Cortex of kidney (tissue), 1 donor: Measurements from ENCODE around the gene TNNT3.
"Not testable (repeated sequence)": the region's sequence is repeated elsewhere in the genome, so short reads cannot be mapped to it uniquely, and the experiment has no call there.

ENCODE experiments used
- DNase-seq: peaks from one replicate; lab custom pipeline; 2025; lab: John Stamatoyannopoulos, UW

The TNNT3 gene

DNA sequence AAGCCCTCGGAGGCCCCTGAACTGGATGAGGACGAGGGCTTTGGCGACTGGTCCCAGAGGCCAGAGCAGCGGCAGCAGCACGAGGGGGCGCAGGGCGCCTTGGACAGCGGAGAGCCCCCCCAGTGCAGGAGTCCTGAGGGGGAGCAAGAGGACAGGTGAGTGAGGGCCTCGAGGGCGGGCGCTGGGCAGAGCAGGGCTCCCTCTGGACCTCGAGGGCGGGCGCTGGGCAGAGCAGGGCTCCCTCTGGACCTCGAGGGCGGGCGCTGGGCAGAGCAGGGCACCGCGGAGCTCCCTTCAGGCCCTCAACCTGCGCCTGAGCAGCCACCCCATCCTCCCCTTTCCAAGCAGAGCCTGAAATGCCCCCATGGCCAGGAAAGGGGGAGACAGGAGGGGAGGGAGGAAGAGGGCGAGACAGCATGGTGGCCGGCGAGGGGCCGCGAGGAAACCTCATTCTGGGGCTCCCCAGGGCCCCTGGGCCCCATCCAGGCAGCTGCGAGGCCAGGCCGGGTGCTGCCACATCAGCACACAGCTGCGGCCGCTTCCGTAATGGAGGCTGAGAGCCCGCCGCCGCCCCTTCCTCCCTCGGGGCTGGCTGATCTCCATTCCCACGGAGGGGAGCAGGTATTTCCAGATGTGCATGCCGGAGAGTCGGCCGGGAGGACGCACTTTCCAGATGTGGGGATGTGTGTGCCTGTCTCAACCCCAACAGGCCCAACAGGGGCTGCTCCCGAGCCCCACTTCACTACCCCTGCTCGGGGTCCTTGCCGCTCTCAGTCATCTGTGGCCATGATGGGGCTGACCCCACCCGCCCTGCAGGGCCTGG is 37.9 kb upstream of the TNNT3 start:
- DNase-seq, result no peak

DNA sequence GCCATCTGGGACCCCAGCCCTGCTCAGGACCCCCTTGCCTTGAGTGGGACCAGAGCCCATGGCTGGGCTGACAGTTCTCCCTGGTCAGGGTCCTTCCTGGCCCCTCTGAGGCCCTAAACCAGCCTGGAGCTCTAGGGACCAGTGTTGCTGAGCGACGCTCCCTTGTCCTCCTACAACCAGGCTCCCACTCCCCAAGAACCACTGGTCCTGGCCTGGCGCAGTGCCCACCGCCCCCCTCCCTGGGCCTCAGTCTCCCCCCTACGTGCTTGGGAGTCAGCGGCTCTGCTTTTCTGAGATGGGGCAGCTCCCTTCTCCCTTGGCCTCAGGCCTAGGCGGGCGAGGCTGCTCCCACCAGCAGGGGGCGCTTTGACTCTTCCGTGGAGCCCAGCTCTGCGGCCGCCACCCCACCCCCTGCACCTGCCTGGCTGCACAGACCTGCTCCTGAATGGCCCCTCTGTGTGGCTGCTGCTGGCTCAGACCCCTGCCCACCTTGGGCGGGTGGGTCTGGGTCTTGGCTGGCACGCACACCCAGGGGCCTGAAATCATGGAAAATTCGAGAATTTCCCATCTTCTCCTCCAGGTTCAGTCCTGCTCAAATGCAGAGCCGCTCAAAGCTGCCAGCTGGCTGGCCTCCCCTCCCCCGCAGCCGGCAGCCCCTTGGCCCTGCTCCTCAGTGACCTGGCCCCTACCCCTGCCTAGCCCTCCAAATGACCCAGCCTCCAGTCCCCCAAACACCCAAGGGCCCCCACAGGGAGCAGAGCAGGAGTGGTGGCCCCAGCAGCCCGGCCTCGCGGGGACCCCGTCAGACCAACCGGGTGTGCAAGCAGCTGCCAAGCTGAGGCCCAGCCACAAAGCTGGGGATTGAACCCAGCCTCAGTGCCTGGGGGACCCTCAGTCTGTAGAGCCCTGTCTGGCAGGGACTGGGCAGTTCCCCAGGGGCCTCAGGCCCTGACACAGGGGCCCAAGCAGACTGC is 37.0 kb upstream of the TNNT3 start:
- no peak for DNase-seq

DNA sequence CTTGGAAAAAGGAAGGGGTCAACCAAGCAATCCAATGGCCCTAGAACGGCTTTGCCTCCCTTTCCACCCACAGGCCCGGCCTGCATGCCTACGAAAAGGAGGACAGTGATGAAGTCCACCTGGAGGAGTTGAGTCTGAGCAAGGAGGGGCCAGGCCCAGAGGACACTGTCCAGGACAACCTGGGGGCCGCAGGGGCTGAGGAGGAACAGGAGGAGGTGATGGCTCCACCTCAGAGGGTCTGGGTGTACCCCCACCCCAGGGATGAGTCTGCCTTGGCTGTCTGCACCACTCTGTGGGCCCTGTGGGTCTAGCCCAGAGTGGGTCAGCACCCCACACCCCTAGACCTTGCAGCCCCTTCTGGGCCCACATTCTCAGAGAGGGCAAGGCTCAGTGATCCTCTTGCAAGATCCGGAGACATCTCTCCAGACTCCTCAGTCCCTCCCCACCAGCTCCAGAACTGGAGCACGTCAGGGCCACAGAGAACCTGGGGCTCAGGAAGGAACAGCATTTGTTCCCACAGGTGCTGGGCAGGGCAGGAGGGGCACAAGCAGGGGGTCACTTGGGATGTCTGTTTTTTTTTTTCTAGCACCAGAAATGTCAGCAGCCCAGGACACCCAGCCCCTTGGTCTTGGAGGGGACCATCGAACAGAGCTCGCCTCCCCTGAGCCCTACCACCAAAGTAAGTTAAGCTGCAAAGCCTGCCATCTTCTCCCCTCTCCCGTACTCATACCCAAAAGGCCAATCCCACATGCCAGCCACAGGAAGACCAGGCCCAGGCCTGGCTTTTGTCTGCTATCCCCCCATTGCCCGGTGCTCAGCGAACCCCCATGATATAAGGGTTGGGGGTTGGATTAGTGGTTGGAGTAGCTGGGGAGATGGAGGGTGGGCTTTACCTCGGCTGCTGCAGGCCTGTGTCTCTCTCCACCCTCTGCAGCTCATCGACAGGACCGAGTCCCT is 35.9 kb upstream of the TNNT3 start:
- no peak for DNase-seq

DNA sequence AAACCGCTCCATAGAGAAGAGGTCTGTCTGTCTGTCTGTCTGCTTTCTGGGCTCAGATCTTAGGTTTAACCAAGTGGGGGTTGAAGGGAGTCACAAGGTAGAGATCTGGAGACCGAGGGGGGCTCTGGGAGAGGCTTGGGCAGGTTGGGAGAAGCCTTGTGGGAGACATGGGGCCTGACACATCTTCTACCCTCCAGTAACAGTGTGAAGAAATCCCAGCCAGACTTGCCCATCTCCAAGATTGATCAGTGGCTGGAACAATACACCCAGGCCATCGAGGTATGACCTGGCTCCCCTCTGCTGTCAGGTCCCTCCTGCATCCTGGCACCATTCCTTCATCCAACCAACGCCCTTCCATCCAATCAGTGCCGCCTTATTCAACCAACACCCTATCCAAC is 35.2 kb upstream of the TNNT3 start:
- DNase-seq, result no peak

DNA sequence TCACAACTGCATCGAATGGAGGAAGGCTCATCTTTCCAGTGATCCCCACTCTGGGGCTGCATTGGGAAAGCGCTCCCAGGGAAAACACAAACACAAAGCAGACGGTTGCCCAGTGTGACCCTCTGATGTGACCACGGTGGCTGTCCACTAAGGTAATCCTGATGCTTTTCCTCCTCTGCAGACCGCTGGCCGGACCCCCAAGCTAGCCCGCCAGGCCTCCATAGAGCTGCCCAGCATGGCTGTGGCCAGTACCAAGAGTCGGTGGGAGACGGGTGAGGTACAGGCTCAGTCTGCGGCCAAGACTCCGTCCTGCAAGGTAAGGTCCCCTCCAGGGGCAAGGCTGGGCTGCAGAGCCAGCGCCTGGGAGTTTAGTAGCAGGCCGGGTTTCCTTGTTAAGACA is 33.0 kb upstream of the TNNT3 start:
- not testable (repeated sequence) for DNase-seq

DNA sequence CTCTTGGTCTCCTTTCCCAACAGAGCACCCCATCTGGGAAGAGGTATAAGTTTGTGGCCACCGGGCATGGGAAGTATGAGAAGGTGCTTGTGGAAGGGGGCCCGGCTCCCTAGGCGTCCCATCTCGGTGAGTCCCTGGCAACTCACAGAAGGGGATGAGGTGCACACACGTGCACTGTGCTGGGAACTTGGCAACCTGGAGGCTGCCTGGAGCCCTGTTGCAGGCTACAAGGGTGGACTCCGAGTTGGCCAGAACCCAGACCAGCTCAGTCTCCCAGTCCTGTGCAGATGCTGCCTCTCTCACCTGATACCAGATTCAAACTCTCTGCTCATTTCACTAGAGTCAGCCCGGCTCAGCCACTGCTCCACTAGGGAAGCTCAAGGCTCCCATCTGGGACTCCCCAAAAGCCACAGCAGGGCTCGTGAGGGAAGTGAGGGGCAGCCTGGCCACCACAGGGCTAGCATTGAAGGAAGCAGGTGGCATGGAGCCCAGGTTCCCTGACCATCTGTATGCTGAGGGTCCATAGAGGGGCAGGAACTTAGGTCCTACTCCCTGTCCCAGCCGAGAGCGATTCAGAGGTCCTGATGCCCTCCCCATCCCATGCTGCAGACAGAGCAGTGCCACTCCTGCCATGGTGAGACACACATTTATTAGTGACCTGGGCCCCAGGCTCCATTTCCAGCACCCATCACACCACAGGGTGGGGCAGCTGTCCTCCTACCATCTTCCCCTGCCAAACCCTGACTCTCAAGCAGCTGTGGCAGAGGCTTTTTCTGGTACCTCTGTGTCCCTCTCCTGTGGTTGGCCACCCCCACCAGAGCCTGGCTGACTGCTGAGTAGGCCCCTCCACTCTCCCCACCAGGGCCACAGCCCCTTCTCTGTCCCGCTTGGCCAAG is 31.8 kb upstream of the TNNT3 start:
- DNase-seq, result no peak

DNA sequence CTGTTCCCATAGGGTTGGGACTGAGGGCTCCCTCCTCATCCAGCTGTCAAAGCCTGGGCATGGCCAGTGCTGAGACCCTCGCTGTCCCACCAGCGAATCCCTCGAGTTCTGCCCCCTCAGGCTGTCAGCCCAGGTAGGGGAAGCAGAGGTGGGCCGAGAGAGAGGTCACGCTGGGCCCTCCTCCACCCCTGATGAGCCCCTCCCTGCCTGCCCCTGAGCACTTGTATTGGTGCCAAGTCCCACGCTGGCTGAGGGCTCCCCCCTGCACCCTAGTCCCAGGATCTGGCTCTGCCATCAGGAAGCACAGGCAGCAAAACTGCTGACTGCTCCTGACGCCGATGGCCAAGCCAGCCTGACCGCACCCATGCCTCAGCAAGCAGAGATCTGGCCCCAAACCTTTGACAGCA is 31.2 kb upstream of the TNNT3 start:
- no peak for DNase-seq

DNA sequence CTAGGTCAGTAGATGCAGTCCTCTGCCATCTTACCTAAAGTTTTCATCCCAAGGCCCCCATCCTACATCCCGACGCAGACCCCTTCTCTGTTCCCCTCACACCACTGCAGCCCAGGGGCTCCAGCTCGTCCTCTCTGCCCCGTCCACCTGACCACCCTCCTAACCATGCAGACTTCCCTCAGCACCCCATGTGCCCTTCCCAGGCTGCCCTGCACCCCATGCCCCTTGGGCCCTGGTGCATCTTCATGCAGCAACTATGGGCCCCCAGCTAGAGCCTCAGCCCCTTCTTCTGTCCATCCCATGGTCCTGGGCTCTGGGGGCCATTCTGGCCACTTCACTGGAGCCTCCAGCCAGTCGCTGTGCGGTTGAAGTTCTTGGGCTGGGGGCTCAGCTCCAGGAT is 30.7 kb upstream of the TNNT3 start:
- no peak for DNase-seq

DNA sequence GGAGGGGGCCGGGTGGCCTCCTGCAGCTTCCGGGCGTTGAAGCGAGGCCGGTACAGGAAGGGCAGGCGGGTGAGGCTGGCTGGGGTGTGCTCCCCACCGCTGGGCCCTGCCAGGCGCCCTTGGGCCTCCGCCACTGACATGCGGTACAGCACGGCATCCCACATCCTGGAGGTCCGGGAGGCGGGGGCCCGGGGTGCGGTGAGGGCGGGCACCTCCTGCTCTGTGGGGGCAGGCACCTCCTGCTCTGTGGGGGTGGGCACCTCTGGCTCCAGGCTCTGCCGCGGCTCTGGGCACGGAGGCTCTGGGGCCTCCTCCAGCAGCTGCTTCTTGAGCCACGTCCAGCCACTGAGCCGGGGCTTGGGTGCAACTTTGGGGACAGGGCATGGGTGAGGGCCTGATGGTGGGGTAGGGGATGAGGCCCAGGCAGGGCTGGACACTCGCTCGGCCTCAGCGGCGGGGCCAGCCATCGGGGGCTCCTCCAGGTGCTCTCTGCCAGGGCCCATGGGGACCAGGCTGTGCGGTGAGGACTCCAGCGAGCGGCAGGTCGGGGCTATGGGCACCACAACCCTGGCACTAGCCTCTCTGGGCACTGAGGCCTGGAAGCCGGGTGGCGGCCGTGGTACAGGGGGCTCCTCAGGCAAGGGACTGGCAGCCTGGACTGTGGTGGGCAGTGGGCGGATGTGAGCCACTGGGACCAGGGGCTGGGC is 30.1 kb upstream of the TNNT3 start:
- no peak for DNase-seq

DNA sequence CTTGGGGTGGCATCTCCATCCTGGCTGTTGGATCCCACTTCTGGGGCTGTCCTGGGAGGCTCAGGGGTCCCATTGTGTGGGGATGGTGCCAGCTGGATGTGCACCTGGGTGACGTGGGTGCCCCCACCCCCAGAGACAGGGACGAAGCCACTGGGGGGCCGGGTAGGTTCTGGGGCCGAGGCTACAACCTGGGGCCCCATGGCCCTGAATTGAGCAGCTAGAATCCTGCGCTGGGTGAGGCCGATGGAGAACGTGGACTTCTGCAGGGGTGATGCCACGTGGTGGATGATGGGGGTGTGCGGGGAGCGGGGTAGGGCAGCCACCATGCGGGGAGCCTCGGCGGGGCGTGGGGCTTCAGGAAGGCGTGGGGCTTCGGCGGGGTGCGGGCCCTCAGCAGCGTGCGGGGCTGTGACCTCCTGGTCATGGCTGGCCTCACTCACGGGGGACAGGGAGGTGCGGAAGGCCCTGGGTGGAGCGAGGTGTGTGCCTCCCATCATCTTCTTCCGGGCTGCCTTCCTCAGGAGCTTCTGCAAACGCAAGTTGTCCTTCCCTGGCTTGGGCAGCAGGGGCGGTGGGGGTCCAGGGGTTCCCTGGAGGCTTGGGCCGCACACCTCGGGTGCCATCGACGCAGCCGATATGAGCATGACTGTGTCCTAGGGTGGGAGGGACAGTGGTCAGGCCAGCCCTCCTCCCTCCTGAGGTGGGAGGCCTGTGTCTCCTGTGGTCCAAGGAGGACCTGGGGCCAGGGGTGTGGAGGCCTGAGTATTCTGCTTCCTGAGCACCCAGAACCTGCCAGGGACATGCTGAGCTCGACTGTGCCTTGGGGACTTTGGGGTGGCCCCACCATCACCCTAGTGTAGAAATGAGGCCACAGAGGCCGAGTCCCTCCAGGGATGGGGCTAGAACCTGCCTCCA is 29.3 kb upstream of the TNNT3 start:
- no peak for DNase-seq

DNA sequence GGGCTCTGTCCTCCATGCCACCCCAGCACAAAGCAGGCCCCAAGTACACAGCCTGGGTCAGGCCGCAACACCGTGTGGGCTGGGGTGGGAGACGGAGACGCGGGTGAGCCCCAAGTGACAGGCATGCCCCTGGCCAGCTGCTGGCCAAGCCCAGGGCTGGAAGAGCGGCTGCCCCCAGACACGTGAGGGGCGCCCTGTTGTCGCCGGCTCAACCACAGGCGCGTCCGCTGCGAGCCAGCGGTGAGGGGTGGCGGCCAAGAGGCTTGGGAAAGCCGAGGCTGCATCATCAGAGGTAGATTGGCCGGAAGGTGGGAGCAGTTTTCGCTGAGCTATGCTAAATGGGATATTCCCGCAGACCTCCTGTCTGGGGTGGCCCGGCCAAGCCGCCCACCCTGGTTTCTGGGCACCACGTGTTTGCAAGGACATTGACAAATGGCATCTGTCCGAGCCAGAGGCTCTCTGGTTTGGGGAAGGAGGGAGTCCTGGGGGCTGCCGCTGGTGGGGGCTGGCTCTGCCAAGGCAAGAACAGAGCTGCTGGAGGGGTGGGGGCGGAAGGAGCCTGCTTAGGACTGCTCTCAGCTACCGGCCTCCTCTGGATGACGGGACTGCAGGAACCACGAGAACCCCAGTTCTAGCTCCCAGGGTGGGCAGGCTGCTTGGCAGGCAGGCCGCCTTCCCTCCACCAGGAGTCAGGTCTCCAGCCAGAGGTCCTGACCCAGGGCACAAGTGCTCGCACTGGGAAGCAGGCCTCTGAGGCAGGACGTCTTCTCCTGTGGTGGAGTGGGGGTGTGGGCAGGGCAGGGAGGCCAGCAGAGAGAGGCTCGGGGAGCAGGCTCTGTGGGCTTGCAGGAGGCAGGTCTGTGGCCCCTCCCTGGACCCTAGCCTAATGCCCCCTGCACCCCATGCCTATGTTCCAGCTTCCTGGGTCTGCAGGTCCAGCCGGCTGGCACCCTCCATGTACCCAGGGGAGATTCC is 28.4 kb upstream of the TNNT3 start:
- DNase-seq, result no peak

DNA sequence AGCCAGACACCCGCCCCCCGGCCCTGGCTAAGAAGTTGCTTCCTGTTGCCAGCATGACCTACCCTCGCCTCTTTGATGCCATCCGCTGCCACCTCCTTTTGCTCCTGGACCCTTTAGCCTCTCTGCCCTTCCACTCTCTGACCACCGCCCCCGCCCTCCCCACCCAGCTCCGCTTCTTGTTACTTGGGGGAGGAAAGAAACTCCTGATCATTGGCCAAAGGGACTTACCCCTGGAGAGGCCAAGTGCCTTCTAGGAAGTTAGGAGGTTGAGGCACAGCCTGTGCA is 27.7 kb upstream of the TNNT3 start, which contains the start of gene PRR33:
PRR33 (minus strand) TSS at position 65 of the 285 bp plus-strand sequence. CDS start 1,311 bp downstream, outside the sequence.
- no peak for DNase-seq

DNA sequence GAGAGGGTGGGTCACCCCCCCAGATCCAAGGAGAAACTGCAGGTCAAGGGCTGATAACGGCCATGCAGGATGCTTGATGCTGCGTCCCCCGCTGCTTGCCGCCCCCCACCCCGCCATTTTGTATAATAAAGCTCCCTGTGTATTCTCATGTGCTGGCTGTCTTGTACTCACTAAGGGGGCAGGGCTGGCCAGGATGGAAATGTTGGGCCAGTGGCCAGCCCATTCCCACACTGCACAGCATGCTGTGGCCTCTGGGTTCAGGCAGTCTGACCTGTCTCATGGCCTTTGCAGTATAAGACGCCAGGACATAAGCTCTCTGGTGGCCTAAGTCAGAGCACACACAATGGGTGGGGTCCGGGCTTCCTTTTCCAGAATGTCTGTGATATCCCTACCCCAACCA is 27.4 kb upstream of the TNNT3 start:
- no peak for DNase-seq

DNA sequence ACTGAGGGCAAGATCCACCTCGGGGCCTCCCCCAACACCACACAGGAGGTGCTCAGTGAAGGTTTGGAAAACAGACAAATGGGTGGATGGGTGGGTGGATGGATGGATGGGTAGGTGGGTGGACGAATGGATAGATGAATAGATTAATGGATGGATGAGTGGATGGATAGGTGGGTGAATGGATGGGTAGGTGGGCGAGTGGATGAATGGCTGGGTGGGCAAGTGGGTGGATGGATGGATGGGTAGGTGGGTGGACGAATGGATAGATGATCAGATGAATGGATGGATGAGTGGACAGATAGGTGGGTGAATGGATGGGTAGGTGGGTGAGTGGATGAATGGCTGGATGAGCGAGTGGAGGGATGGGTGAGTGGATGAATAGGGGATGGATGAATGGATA is 26.9 kb upstream of the TNNT3 start:
- DNase-seq, result no peak

DNA sequence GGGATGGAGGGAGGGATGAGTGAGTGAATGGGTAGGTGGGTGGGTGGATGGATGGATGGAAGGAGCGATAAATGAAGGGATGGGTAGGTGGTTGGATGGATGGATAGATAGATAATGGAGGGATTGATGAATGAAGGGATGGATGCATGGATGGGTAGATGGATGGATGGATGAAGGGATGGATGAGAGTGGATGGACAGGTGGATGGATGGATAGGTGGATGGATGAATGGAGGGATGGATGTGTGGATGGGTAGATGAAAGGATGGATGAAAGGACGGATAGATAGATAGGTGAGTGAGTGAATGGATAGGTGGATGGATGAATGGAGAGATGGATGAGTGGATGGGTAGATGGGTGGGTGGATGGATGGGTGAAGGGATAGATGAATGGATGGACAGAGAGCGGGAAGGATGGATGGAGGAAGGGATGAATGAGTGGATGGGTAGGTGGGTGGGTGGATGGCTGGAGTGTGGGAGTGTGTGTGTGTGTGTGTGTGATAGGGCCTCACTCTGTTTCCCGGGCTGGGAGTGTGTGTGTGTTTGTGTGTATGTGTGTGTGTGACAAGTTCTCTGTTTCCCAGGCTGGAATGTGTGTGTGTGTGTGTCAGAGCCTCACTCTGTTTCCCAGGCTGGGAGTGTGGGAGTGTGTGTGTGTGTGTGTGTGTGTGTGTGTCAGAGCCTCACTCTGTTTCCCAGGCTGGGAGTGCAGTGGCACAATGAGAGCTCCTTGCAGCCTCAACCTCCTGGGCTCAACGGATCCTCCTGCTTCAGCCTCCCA is 25.7 kb upstream of the TNNT3 start:
- DNase-seq, result no peak

DNA sequence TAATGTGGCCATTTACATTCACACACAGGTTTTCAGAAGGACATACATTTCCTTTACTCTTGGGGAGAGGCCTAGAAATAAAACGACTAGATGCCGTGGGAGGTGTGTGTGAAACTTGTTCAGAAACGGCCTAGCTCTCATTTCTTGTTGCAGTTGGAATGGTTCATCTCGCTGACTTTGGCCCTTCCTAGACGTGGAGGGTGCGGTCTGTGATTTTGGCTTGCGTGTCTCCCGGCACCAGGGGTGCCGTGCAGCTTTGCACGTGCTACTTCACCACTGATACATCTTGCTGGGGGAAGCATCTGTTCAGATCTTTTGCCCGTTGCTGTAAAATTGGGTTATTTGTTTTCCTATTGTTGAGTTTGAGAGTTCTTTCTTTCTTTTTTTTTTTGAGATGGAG is 24.7 kb upstream of the TNNT3 start:
- no peak for DNase-seq

DNA sequence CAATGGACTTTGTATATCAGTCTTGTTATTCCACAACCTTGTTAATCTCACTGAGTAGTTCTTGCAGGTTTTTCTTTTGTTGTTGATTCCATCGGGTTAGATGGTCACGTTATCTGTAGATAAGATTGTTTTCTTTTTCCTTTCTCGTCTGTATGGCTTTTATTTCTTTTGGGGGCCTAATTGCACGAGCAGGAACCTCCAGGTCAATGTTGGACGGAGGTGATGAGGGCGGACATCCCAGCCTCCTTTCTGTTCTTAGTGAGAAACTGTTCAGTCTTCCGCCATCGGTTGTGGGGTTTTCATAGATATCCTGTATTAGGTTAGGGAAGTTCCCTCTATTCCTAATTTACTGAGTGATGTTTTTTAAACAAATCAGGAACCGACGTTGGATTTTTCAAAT is 23.0 kb upstream of the TNNT3 start:
- no peak for DNase-seq
